Stimulated activated CD8-positive, alpha-beta memory T cell treated with anti-CD3 and anti-CD28 coated beads, Interleukin-7, amount 100 ng/mL, for 48 hours (primary cell): ENCODE measurements around the gene HOXB6.

Experiments used
- DNase-seq, 2 donors: peaks; one replicate each; pipeline ENCODE4 v3.0.0-alpha.2; 2020; ENCODE audit warnings: low read depth in 1 of 2; ENCODE audit errors: extremely low read depth in 1 of 2

HOXB6 gene

GRCh38 chr17:48596735-48597527 lies 7.9 kb downstream of the HOXB6 start:
- DNase-seq, result no peak

- no peak for DNase-seq
These were observed 8.6 kb downstream of the HOXB6 start for GRCh38 chr17:48596000-48596734.

GRCh38 chr17:48595278-48595999 lies 9.3 kb downstream of the HOXB6 start:
- DNase-seq, result no peak

GRCh38 chr17:48594538-48595277 lies 10.1 kb downstream of the HOXB6 start:
- no peak for DNase-seq

- peak in 1 of 2 donors; percentile 52 for DNase-seq
These were observed 10.8 kb downstream of the HOXB6 start for GRCh38 chr17:48593840-48594537.

- no peak for DNase-seq
These were observed 11.5 kb downstream of the HOXB6 start, which contains the start of gene HOXB5 for GRCh38 chr17:48593126-48593829. Gene HOXB5, minus strand, starts transcription at chr17:48593779. Its CDS starts 97 bp downstream, at chr17:48593682.

- no peak for DNase-seq
These were observed 12.2 kb downstream of the HOXB6 start for GRCh38 chr17:48592577-48592976.

GRCh38 chr17:48592057-48592514 lies 12.7 kb downstream of the HOXB6 start:
- no peak for DNase-seq

GRCh38 chr17:48591255-48592056 lies 13.3 kb downstream of the HOXB6 start:
- no peak for DNase-seq

- DNase-seq, result no peak
These were observed 14.1 kb downstream of the HOXB6 start for GRCh38 chr17:48590607-48591161.

GRCh38 chr17:48589831-48590606 lies 14.8 kb downstream of the HOXB6 start, which contains the start of gene HOXB3:
Gene HOXB3, minus strand, starts transcription at chr17:48590241. Its CDS starts 37,767 bp downstream, at chr17:48552474.
- DNase-seq, result no peak

- no peak for DNase-seq
These were observed 15.5 kb downstream of the HOXB6 start for GRCh38 chr17:48589060-48589830.

GRCh38 chr17:48588528-48588927 lies 16.3 kb downstream of the HOXB6 start:
- DNase-seq, result no peak

GRCh38 chr17:48588074-48588415 lies 16.7 kb downstream of the HOXB6 start:
- no peak for DNase-seq

GRCh38 chr17:48587276-48588073 lies 17.3 kb downstream of the HOXB6 start:
- DNase-seq, result no peak
